CD14-positive monocyte (primary cell): ENCODE data around the gene SPTBN1. TPM values are rescaled to one million over a fixed set of nuclear protein-coding genes. Genes with fewer than 3 reads are reported as not detected.

Experiments
- DNase-seq, 3 donors: peaks; one replicate each; pipeline ENCODE4 v3.0.0-alpha.2; 2011 to 2022
- H2AFZ ChIP-seq: 2 replicates; pipeline ENCODE4 v1.6.0; 2012; ENCODE audit warnings: mild to moderate bottlenecking, low read depth, low read length, inconsistent platforms; ENCODE audit not compliant: insufficient read depth, poor library complexity, severe bottlenecking
- H3K27ac ChIP-seq, 2 donors: 1 replicate in 1 of 2; 2 replicates in 1 of 2; pipeline ENCODE4 v1.5.1; 2012 to 2013; ENCODE audit warnings: low read length in 2 of 2, control low read depth in 1 of 2, inconsistent platforms in 1 of 2, low read depth in 1 of 2, mild to moderate bottlenecking in 1 of 2
- H3K27me3 ChIP-seq, 2 donors: one replicate each; pipeline versions ENCODE4 v1.6.0 to v1.6.1; 2011 to 2013; ENCODE audit warnings: low read length in 2 of 2; ENCODE audit not compliant: control insufficient read depth in 2 of 2, insufficient read depth in 2 of 2
- H3K36me3 ChIP-seq, 2 donors: replicated peaks in 1 of 2; 1 replicate in 1 of 2; 2 replicates in 1 of 2; pipeline versions ENCODE4 v1.5.1 to v1.6.1; 2012 to 2013; ENCODE audit warnings: low read length in 2 of 2, control low read depth in 1 of 2, inconsistent platforms in 1 of 2, mild to moderate bottlenecking in 1 of 2; ENCODE audit not compliant: insufficient read depth in 2 of 2, control insufficient read depth in 1 of 2
- H3K4me1 ChIP-seq, 2 donors: 1 replicate in 1 of 2; 2 replicates in 1 of 2; pipeline versions ENCODE4 v1.5.1 to v1.6.1; 2012 to 2013; ENCODE audit warnings: low read length in 2 of 2, control low read depth in 1 of 2, inconsistent platforms in 1 of 2, mild to moderate bottlenecking in 1 of 2, moderate library complexity in 1 of 2; ENCODE audit not compliant: insufficient read depth in 2 of 2, control insufficient read depth in 1 of 2
- H3K4me2 ChIP-seq: replicated peaks from 2 replicates; pipeline ENCODE3; 2012; ENCODE audit warnings: low read length, moderate library complexity, mild to moderate bottlenecking; ENCODE audit not compliant: poor library complexity, severe bottlenecking; ENCODE audit errors: extremely low read depth
- H3K4me3 ChIP-seq, 3 experiments: fragments of 200-600 bp in 1 of 3; sonication (generic) in 1 of 3; replicated peaks in 1 of 3; 1 replicate in 2 of 3; 2 replicates in 1 of 3; pipeline ENCODE4 v1.5.1; 2011 to 2013; ENCODE audit warnings: low read length in 3 of 3, mild to moderate bottlenecking in 3 of 3, control low read depth in 2 of 3, low read depth in 2 of 3, inconsistent platforms in 1 of 3, moderate library complexity in 1 of 3
- H3K79me2 ChIP-seq: 2 replicates; pipeline ENCODE4 v1.6.0; 2012; ENCODE audit warnings: mild to moderate bottlenecking, control low read depth, inconsistent platforms, low read length, moderate library complexity; ENCODE audit not compliant: insufficient read depth
- H3K9ac ChIP-seq: 2 replicates; pipeline ENCODE4 v1.6.0; 2017; ENCODE audit warnings: low read length, mild to moderate bottlenecking; ENCODE audit not compliant: insufficient read depth, poor library complexity, severe bottlenecking
- H3K9me3 ChIP-seq, 2 donors: replicated peaks in 1 of 2; 1 replicate in 1 of 2; 2 replicates in 1 of 2; pipeline versions ENCODE4 v1.5.1 to v1.6.1; 2012 to 2013; ENCODE audit warnings: low read length in 2 of 2, control low read depth in 1 of 2; ENCODE audit not compliant: control insufficient read depth in 1 of 2, insufficient read depth in 1 of 2
- H4K20me1 ChIP-seq: 2 replicates; pipeline ENCODE4 v1.6.0; 2012; ENCODE audit warnings: mild to moderate bottlenecking, low read length, control low read depth, moderate library complexity; ENCODE audit not compliant: insufficient read depth
- H3K27ac Mint-ChIP-seq, 7 donors: one replicate each; pipeline ENCODE4 v1.8.0; 2020; ENCODE audit warnings: mild to moderate bottlenecking in 7 of 7, mixed read lengths in 7 of 7, moderate library complexity in 6 of 7, inconsistent platforms in 2 of 7
- H3K27me3 Mint-ChIP-seq, 3 donors: one replicate each; pipeline ENCODE4 v1.8.0; 2021 to 2022; ENCODE audit warnings: low read depth in 3 of 3, mild to moderate bottlenecking in 3 of 3, mixed read lengths in 3 of 3, moderate library complexity in 3 of 3, inconsistent platforms in 1 of 3
- H3K36me3 Mint-ChIP-seq, 2 donors: one replicate each; pipeline ENCODE4 v1.8.0; 2020; ENCODE audit warnings: mixed read lengths in 2 of 2, inconsistent platforms in 1 of 2, mild to moderate bottlenecking in 1 of 2
- H3K4me1 Mint-ChIP-seq: one replicate; pipeline ENCODE4 v1.8.0; 2020; ENCODE audit warnings: mild to moderate bottlenecking, mixed read lengths
- H3K4me3 Mint-ChIP-seq, 2 donors: one replicate each; pipeline ENCODE4 v1.8.0; 2020; ENCODE audit warnings: mild to moderate bottlenecking in 2 of 2, mixed read lengths in 2 of 2, moderate library complexity in 1 of 2
- H3K9me3 Mint-ChIP-seq, 7 donors: one replicate each; pipeline ENCODE4 v1.8.0; 2020 to 2022; ENCODE audit warnings: mixed read lengths in 7 of 7, mild to moderate bottlenecking in 6 of 7, moderate library complexity in 6 of 7, inconsistent platforms in 2 of 7
- CTCF ChIP-seq: fragments of 200-600 bp; IDR thresholded peaks from one replicate; pipeline ENCODE4 v1.8.0; 2022; ENCODE audit warnings: antibody characterized with exemption, mild to moderate bottlenecking
- WGBS: methylation state at CpG from one replicate; pipeline ENCODE4 v1.1.5; 2013; ENCODE audit warnings: missing lambda C conversion rate; ENCODE audit not compliant: insufficient coverage; 5-methylcytosine and 5-hydroxymethylcytosine counted together
- intact Hi-C, 2 donors: fragments of 100-400 bp; cut with micrococcal nuclease; formaldehyde crosslinking; loops; one replicate each; pipeline versions ENCODE4 v1.15.0 to v1.15.1; 2023
- polyA plus RNA-seq, 3 donors: library from polyadenylated mRNA; depleted of rRNA in 1 of 3; unstranded in 2 of 3; stranded (reverse) in 1 of 3; fragments of 300-500 nt in 2 of 3; fragments of >200 nt in 1 of 3; fragmentation: Illumina TruSeq in 2 of 3; gene quantifications; 1 replicate in 2 of 3; 2 replicates in 1 of 3; pipeline ENCODE4 v1.2.3, GENCODE V29; 2012 to 2021

The SPTBN1 gene
- polyA plus RNA-seq, 3 donors = 0.79 to 2.8 (median 1.7) TPM

DNA sequence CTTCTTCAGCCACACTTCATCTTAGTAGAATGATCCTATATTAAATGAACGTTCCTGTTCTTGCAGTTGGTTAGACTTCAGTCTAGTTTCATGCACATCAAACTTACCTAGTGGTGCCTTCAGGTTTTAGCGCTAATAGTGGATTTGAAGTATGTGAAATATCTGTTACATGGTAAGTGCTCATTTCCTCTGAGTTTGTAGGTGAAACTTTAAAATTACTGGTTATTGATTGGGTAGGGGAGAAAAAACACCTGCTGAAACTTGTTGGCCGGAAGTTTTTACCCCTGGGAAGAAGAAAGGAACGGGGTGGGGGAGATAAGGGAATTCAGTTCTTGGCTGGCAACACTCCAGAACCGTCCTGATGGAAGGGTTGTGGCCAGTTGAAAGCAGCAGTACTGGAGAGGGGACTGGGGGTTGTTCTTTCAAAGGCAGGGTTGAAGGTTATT lies 112.8 kb downstream of the SPTBN1 start:
- Histone ChIP-seq H3K9me3 (no peaks in the 10 kb centered on the region), H3K36me3 (no peaks in the 10 kb centered on the region), H3K4me1 (peaks cover 42 to 54% of the 10 kb centered on the region in 2 donors), H4K20me1 (no peaks in the 10 kb centered on the region), H3K4me2 (peak overlapping the region; percentile 28), H2AFZ (peak overlapping the region; percentile 66), H3K4me3 (peak overlapping the region in 1 of 3 experiments; percentile 26), H3K27me3 (no peaks in the 10 kb centered on the region), H3K27ac (peak overlapping the region in 1 of 2 donors; percentile 63), H3K9ac (no peak overlapping the region), H3K79me2 (peaks cover 98% of the 10 kb centered on the region)
- DNase-seq = no peak
- peak overlapping the region in 4 of 7 donors; percentile 2 to 88 (median 38) for H3K27ac Mint-ChIP-seq
- peaks cover 66% of the 10 kb centered on the region for H3K4me1 Mint-ChIP-seq
- peaks cover 0 to 2% (median 0%) of the 10 kb centered on the region in 3 donors for H3K27me3 Mint-ChIP-seq
- H3K36me3 Mint-ChIP-seq = peaks cover 4 to 12% of the 10 kb centered on the region in 2 donors
- intact Hi-C loops = no loop called here
- TF ChIP-seq CTCF = no peak
- WGBS = no CpG with 5 or more reads among the region's 5 CpGs
- peaks cover 0 to 2% (median 0%) of the 10 kb centered on the region in 7 donors for H3K9me3 Mint-ChIP-seq
- peak overlapping the region in 1 of 2 donors; percentile 56 for H3K4me3 Mint-ChIP-seq

GRCh38 chr2:54569745-54570301 lies 113.7 kb downstream of the SPTBN1 start:
- H3K9ac ChIP-seq = no peak overlapping the region
- no peaks in the 10 kb centered on the region for H3K27me3 ChIP-seq
- intact Hi-C loops = loop anchor here (5.0 to 10.0 kb wide), 2 partner anchors 45 to 48 kb away; no protein-coding TSS in a partner anchor
- Mint-ChIP-seq H3K4me1 (peaks cover 75% of the 10 kb centered on the region), H3K27ac (peak overlapping the region; percentile 47 to 88 (median 66)), H3K4me3 (no peak overlapping the region), H3K9me3 (peaks cover 0 to 2% (median 0%) of the 10 kb centered on the region in 7 donors), H3K36me3 (peaks cover 0 to 10% of the 10 kb centered on the region in 2 donors), H3K27me3 (peaks cover 0 to 2% (median 0%) of the 10 kb centered on the region in 3 donors)
- peaks cover 51 to 63% of the 10 kb centered on the region in 2 donors for H3K4me1 ChIP-seq
- no CpG with 5 or more reads among the region's 3 CpGs for WGBS
- peak overlapping the region; percentile 7 to 63 for H3K27ac ChIP-seq
- H3K9me3 ChIP-seq = no peaks in the 10 kb centered on the region
- H2AFZ ChIP-seq = no peak overlapping the region
- no peak for DNase-seq
- no peak overlapping the region for H3K4me3 ChIP-seq
- TF ChIP-seq CTCF = no peak
- H3K79me2 ChIP-seq = peaks cover 92% of the 10 kb centered on the region
- no peaks in the 10 kb centered on the region for H3K36me3 ChIP-seq
- H3K4me2 ChIP-seq = peak overlapping the region; percentile 28
- H4K20me1 ChIP-seq = no peaks in the 10 kb centered on the region
